Sigmoid colon (tissue), 7 donors: ENCODE data around the gene MINK1. TPM values are rescaled to one million over a fixed set of nuclear protein-coding genes. Genes with fewer than 3 reads are reported as not detected.

ENCODE experiments used
- DNase-seq: peaks from one replicate; pipeline ENCODE4 v3.0.0-alpha.2; 2019
- H3K27ac ChIP-seq, 4 donors: fragments of 200-600 bp; sonication (generic); one replicate each; pipeline ENCODE4 v1.5.1; 2016 to 2019; ENCODE audit warnings: mild to moderate bottlenecking in 1 of 4
- H3K27me3 ChIP-seq, 3 donors: fragments of 200-600 bp; sonication (generic); one replicate each; pipeline ENCODE4 v1.5.1; 2019; ENCODE audit warnings: mild to moderate bottlenecking in 1 of 3
- H3K36me3 ChIP-seq, 4 donors: fragments of 200-600 bp; sonication (generic); one replicate each; pipeline ENCODE4 v1.5.1; 2016 to 2019
- H3K4me1 ChIP-seq, 4 donors: fragments of 200-600 bp; sonication (generic); one replicate each; pipeline ENCODE4 v1.5.1; 2017 to 2019
- H3K4me3 ChIP-seq, 4 donors: fragments of 200-600 bp; sonication (generic); one replicate each; pipeline ENCODE4 v1.5.1; 2017 to 2019; ENCODE audit warnings: mild to moderate bottlenecking in 2 of 4, moderate library complexity in 1 of 4
- H3K9me3 ChIP-seq, 4 donors: fragments of 200-600 bp in 3 of 4; sonication (generic) in 3 of 4; one replicate each; pipeline versions ENCODE4 v1.5.1 to v1.6.1; 2013 to 2019
- CTCF ChIP-seq, 4 experiments: fragments of 450-650 bp in 3 of 4; fragments of 200-600 bp in 1 of 4; IDR thresholded peaks; one replicate each; pipeline ENCODE4 v1.5.1; 2016 to 2019; ENCODE audit warnings: antibody characterized with exemption in 4 of 4, mild to moderate bottlenecking in 3 of 4, moderate library complexity in 2 of 4
- EP300 ChIP-seq, 4 donors: sonication (generic); formaldehyde crosslinking; IDR thresholded peaks; one replicate each; pipeline ENCODE4 v1.6.1; 2017; ENCODE audit warnings: antibody characterized with exemption in 4 of 4
- POLR2A ChIP-seq, 2 donors: fragments of 450-650 bp; IDR thresholded peaks; one replicate each; pipeline ENCODE4 v1.6.1; 2016; ENCODE audit warnings: antibody characterized with exemption in 2 of 2, mild to moderate bottlenecking in 2 of 2, moderate library complexity in 2 of 2
- POLR2AphosphoS5 ChIP-seq, 4 donors: sonication (generic); formaldehyde crosslinking; IDR thresholded peaks; one replicate each; pipeline ENCODE4 v1.6.1; 2017; ENCODE audit warnings: antibody characterized with exemption in 4 of 4
- WGBS, 2 donors: extraction: QIAGEN DNeasy Blood & Tissue Kit; methylation state at CpG; one replicate each; pipeline ENCODE4 v1.1.7; 2013; 5-methylcytosine and 5-hydroxymethylcytosine counted together
- intact Hi-C: fragments of 100-400 bp; cut with DNase I; formaldehyde crosslinking; loops from one replicate; pipeline ENCODE4 v1.15.1; 2023
- polyA plus RNA-seq, 3 donors: library from polyadenylated mRNA; stranded (reverse); fragments of 200-250 nt; gene quantifications; one replicate each; pipeline ENCODE4 v1.2.3, GENCODE V29; 2013
- total RNA-seq, 4 donors: library from RNA; depleted of rRNA; stranded (reverse); fragments of >200 nt; gene quantifications; one replicate each; pipeline ENCODE4 v1.1.0, GENCODE V29; 2016
- donor health status: healthy with polysubstance abuse.
- donor health status: Bipolar disorder and iron deficiency.
- donor health status: healthy.

Gene MINK1
- total and polyA plus RNA-seq, 7 donors: 17.1 to 117 (median 43.8) TPM

- intact Hi-C loops: no loop called here
- TF ChIP-seq POLR2A (IDR thresholded peaks at IDR 0.05) (no peak), CTCF (IDR thresholded peaks at IDR 0.05) (no peak), EP300 (IDR thresholded peaks at IDR 0.05) (no peak), POLR2AphosphoS5 (IDR thresholded peaks at IDR 0.05) (no peak)
- H3K4me3 ChIP-seq: no peak within 1 kb of the TSS
- DNase-seq: no peak
- peaks cover 0 to 12% (median 4%) of the 10 kb centered on the region in 4 donors for H3K36me3 ChIP-seq
- 73 to 87% methylated on average over 14 of the region's 14 CpGs for whole genome bisulfite sequencing, 2 donors
- H3K9me3 ChIP-seq: no peaks in the 10 kb centered on the region
- H3K27me3 ChIP-seq: no peaks in the 10 kb centered on the region
- H3K27ac ChIP-seq: no peak within 1 kb of the TSS
- peaks cover 0 to 9% (median 8%) of the 10 kb centered on the region in 4 donors for H3K4me1 ChIP-seq
These were observed 98.8 kb downstream of the MINK1 start, which contains the start of gene GP1BA for GRCh38 chr17:4931963-4932362. Gene GP1BA, plus strand, starts transcription at chr17:4932277. Its CDS starts 328 bp downstream, at chr17:4932605.

DNA sequence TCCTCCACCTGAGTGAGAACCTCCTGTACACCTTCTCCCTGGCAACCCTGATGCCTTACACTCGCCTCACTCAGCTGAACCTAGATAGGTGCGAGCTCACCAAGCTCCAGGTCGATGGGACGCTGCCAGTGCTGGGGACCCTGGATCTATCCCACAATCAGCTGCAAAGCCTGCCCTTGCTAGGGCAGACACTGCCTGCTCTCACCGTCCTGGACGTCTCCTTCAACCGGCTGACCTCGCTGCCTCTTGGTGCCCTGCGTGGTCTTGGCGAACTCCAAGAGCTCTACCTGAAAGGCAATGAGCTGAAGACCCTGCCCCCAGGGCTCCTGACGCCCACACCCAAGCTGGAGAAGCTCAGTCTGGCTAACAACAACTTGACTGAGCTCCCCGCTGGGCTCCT is 99.6 kb downstream of the MINK1 start:
- H3K4me1 ChIP-seq: peaks cover 0 to 14% (median 9%) of the 10 kb centered on the region in 4 donors
- H3K27me3 ChIP-seq: no peaks in the 10 kb centered on the region
- no peaks in the 10 kb centered on the region for H3K9me3 ChIP-seq
- 91 to 95% methylated on average over 12 of the region's 12 CpGs for WGBS, 2 donors
- TF ChIP-seq EP300 (IDR thresholded peaks at IDR 0.05) (no peak), POLR2A (IDR thresholded peaks at IDR 0.05) (no peak), CTCF (IDR thresholded peaks at IDR 0.05) (no peak), POLR2AphosphoS5 (IDR thresholded peaks at IDR 0.05) (no peak)
- no peak overlapping the region for H3K4me3 ChIP-seq
- H3K27ac ChIP-seq: no peak overlapping the region
- no peak for DNase-seq
- intact Hi-C loops: no loop called here
- H3K36me3 ChIP-seq: peaks cover 6 to 20% (median 12%) of the 10 kb centered on the region in 4 donors

GRCh38 chr17:4933646-4934045 is 100.5 kb downstream of the MINK1 start:
- H3K27ac ChIP-seq: no peak overlapping the region
- intact Hi-C loops: no loop called here
- no peak for TF ChIP-seq POLR2AphosphoS5 (IDR thresholded peaks at IDR 0.05)

GRCh38 chr17:4934173-4934979 is 101.2 kb downstream of the MINK1 start:
- intact Hi-C loops: no loop called here
- H3K4me1 ChIP-seq: peaks cover 0 to 30% (median 24%) of the 10 kb centered on the region in 4 donors
- H3K4me3 ChIP-seq: no peak overlapping the region
- WGBS, 2 donors: 28 to 38% methylated on average over 14 of the region's 14 CpGs
- no peak for DNase-seq
- no peaks in the 10 kb centered on the region for H3K27me3 ChIP-seq
- TF ChIP-seq POLR2AphosphoS5 (IDR thresholded peaks at IDR 0.05): no peak
- peak in 1 of 4 experiments; percentile 6 for TF ChIP-seq CTCF (IDR thresholded peaks at IDR 0.05)
- peaks cover 13 to 27% (median 16%) of the 10 kb centered on the region in 4 donors for H3K36me3 ChIP-seq
- peak overlapping the region in 3 of 4 donors; percentile 5 to 42 (median 42) for H3K27ac ChIP-seq
- no peaks in the 10 kb centered on the region for H3K9me3 ChIP-seq

More at GRCh38 chr17:4933646-4934045, 100.5 kb downstream of the MINK1 start:
- DNase-seq: no peak
- WGBS, 2 donors: 74 to 80% methylated on average over 16 of the region's 16 CpGs
- Histone ChIP-seq H3K4me3 (no peak overlapping the region), H3K36me3 (peaks cover 13 to 27% (median 16%) of the 10 kb centered on the region in 4 donors), H3K4me1 (peaks cover 0 to 23% (median 17%) of the 10 kb centered on the region in 4 donors), H3K9me3 (no peaks in the 10 kb centered on the region), H3K27me3 (no peaks in the 10 kb centered on the region)

GRCh38 chr17:4935650-4936049 is 102.5 kb downstream of the MINK1 start:
- DNase-seq: no peak
- intact Hi-C loops: no loop called here
- H3K27me3 ChIP-seq: no peaks in the 10 kb centered on the region
- H3K9me3 ChIP-seq: no peaks in the 10 kb centered on the region
- H3K4me3 ChIP-seq: no peak overlapping the region
- TF ChIP-seq POLR2A (IDR thresholded peaks at IDR 0.05): no peak
- no peak for TF ChIP-seq POLR2AphosphoS5 (IDR thresholded peaks at IDR 0.05)
- TF ChIP-seq EP300 (IDR thresholded peaks at IDR 0.05): no peak
- no peak for TF ChIP-seq CTCF (IDR thresholded peaks at IDR 0.05)
- H3K4me1 ChIP-seq: peaks cover 0 to 31% (median 25%) of the 10 kb centered on the region in 4 donors
- H3K36me3 ChIP-seq: peaks cover 13 to 27% (median 16%) of the 10 kb centered on the region in 4 donors
- H3K27ac ChIP-seq: no peak overlapping the region
